Mesenchymal stem cell (in vitro differentiated cells and primary cell): ENCODE results near the gene CFTR.

Source experiments
- DNase-seq: peaks from one replicate; pipeline ENCODE4 v3.0.0-alpha.2; 2013
- H2AFZ ChIP-seq: one replicate; pipeline ENCODE4 v1.6.1; 2013; ENCODE audit warnings: low read depth, mild to moderate bottlenecking, control low read depth, inconsistent platforms, low read length, moderate library complexity
- H2AK5ac ChIP-seq: 2 replicates; pipeline ENCODE4 v1.6.1; 2013; ENCODE audit warnings: low read length, moderate library complexity, mild to moderate bottlenecking, inconsistent platforms; ENCODE audit not compliant: severe bottlenecking
- H2BK120ac ChIP-seq: one replicate; pipeline ENCODE4 v1.6.1; 2013; ENCODE audit warnings: low read depth, mild to moderate bottlenecking, inconsistent platforms, low read length, moderate library complexity
- H2BK12ac ChIP-seq, 2 experiments: one replicate each; pipeline ENCODE4 v1.6.1; 2013; ENCODE audit warnings: inconsistent platforms in 2 of 2, low read length in 2 of 2, mild to moderate bottlenecking in 2 of 2, moderate library complexity in 2 of 2, control low read depth in 1 of 2
- H2BK15ac ChIP-seq: one replicate; pipeline ENCODE4 v1.6.1; 2013; ENCODE audit warnings: mild to moderate bottlenecking, low read depth, inconsistent platforms; ENCODE audit not compliant: poor library complexity, severe bottlenecking
- H2BK5ac ChIP-seq: 2 replicates; pipeline ENCODE4 v1.6.1; 2013; ENCODE audit warnings: low read depth, mild to moderate bottlenecking, low read length, control low read depth, inconsistent platforms; ENCODE audit not compliant: poor library complexity, severe bottlenecking
- H3K14ac ChIP-seq, 2 experiments: one replicate each; pipeline ENCODE4 v1.6.1; 2013; ENCODE audit warnings: inconsistent platforms in 2 of 2, low read length in 2 of 2, control low read depth in 1 of 2, mild to moderate bottlenecking in 1 of 2, moderate library complexity in 1 of 2
- H3K18ac ChIP-seq, 2 experiments: one replicate each; pipeline ENCODE4 v1.6.1; 2013; ENCODE audit warnings: inconsistent platforms in 2 of 2, low read length in 2 of 2, control low read depth in 1 of 2, low read depth in 1 of 2, mild to moderate bottlenecking in 1 of 2
- H3K23ac ChIP-seq, 2 experiments: one replicate each; pipeline ENCODE4 v1.6.1; 2013; ENCODE audit warnings: inconsistent platforms in 2 of 2, low read length in 2 of 2, mild to moderate bottlenecking in 2 of 2, moderate library complexity in 2 of 2, control low read depth in 1 of 2
- H3K27ac ChIP-seq: 2 replicates; pipeline ENCODE4 v1.5.1; 2013; ENCODE audit warnings: mild to moderate bottlenecking, moderate library complexity, low read length, control low read depth, inconsistent platforms; ENCODE audit not compliant: poor library complexity, severe bottlenecking
- H3K27me3 ChIP-seq, 2 experiments: 2 replicates each; pipeline versions ENCODE4 v1.6.1 to v1.7.0; 2013; ENCODE audit warnings: low read length in 2 of 2, mild to moderate bottlenecking in 2 of 2, moderate library complexity in 2 of 2, control low read depth in 1 of 2, inconsistent platforms in 1 of 2; ENCODE audit not compliant: control insufficient read depth in 1 of 2, insufficient read depth in 1 of 2
- H3K36me3 ChIP-seq, 2 experiments: 2 replicates each; pipeline versions ENCODE4 v1.6.1 to v1.7.0; 2013; ENCODE audit warnings: low read length in 2 of 2, control low read depth in 1 of 2, inconsistent platforms in 1 of 2, low read depth in 1 of 2, mild to moderate bottlenecking in 1 of 2; ENCODE audit not compliant: insufficient read depth in 2 of 2, control insufficient read depth in 1 of 2
- H3K4ac ChIP-seq, 2 experiments: one replicate each; pipeline ENCODE4 v1.6.1; 2013; ENCODE audit warnings: inconsistent platforms in 2 of 2, low read length in 2 of 2, mild to moderate bottlenecking in 2 of 2, moderate library complexity in 2 of 2, control low read depth in 1 of 2, low read depth in 1 of 2
- H3K4me1 ChIP-seq: 2 replicates; pipeline ENCODE4 v1.6.1; 2013; ENCODE audit warnings: low read depth, low read length, control low read depth; ENCODE audit not compliant: control insufficient read depth, insufficient read depth
- H3K4me2 ChIP-seq: 2 replicates; pipeline ENCODE4 v1.6.1; 2013; ENCODE audit warnings: low read length, mild to moderate bottlenecking, inconsistent platforms; ENCODE audit not compliant: poor library complexity, severe bottlenecking
- H3K4me3 ChIP-seq, 2 experiments: 2 replicates each; pipeline versions ENCODE4 v1.5.1 to v1.7.0; 2013; ENCODE audit warnings: low read length in 2 of 2, mild to moderate bottlenecking in 2 of 2, control low read depth in 1 of 2, low read depth in 1 of 2; ENCODE audit not compliant: insufficient read depth in 1 of 2
- H3K79me1 ChIP-seq: replicated peaks from 2 replicates; pipeline ENCODE4 v1.6.1; 2013; ENCODE audit warnings: mild to moderate bottlenecking, control low read depth, low read length, inconsistent platforms; ENCODE audit not compliant: poor library complexity, severe bottlenecking
- H3K9ac ChIP-seq: 2 replicates; pipeline ENCODE4 v1.7.0; 2013; ENCODE audit warnings: mild to moderate bottlenecking, low read length, moderate library complexity
- H3K9me3 ChIP-seq: 2 replicates; pipeline ENCODE4 v1.7.0; 2013; ENCODE audit warnings: mild to moderate bottlenecking, low read length; ENCODE audit not compliant: control insufficient read depth
- H4K8ac ChIP-seq: one replicate; pipeline ENCODE4 v1.6.1; 2013; ENCODE audit warnings: inconsistent platforms, mild to moderate bottlenecking, low read length, moderate library complexity
- H4K91ac ChIP-seq: one replicate; pipeline ENCODE4 v1.6.1; 2013; ENCODE audit warnings: mild to moderate bottlenecking, low read length, inconsistent platforms
- WGBS: methylation state at CpG from one replicate; pipeline ENCODE4 v1.1.7; 2013; ENCODE audit warnings: mixed read lengths; 5-methylcytosine and 5-hydroxymethylcytosine counted together

Gene CFTR

DNA sequence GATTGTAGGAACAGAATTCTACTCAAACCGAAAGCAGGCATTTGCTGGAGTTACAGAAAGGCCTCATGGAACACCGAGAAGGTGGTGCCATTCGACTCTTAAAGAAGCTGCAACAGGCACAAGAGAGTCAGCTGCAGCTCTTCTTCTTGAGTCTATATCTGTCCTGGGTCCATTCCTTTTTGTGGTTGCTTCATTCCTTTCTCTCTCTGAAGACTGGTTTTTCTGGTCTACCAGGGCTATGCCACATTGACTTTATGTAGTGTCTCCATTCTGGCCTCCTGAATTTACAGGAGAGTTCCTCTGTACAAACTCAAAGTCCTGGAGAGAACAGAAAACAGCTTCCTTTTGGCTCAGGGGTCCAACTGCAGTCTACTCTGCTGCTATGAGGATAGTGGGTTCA lies 132.8 kb downstream of the CFTR start:
- no peak for DNase-seq
- Histone ChIP-seq H3K36me3 (no peaks in the 10 kb centered on the region), H3K79me1 (no peaks in the 10 kb centered on the region), H3K14ac (no peak overlapping the region), H3K4ac (no peak overlapping the region), H2BK15ac (no peak overlapping the region), H3K4me3 (no peak overlapping the region), H3K27me3 (no peaks in the 10 kb centered on the region), H3K23ac (no peak overlapping the region), H4K91ac (no peak overlapping the region), H2AK5ac (no peak overlapping the region), H4K8ac (no peak overlapping the region), H2BK12ac (no peak overlapping the region), H3K9ac (no peak overlapping the region), H3K4me1 (no peaks in the 10 kb centered on the region), H2BK120ac (no peak overlapping the region), H3K4me2 (no peak overlapping the region), H3K18ac (no peak overlapping the region), H2BK5ac (no peak overlapping the region), H2AFZ (no peak overlapping the region), H3K9me3 (no peaks in the 10 kb centered on the region), H3K27ac (no peak overlapping the region)
- WGBS, result 93% methylated on average over 3 of the region's 3 CpGs

DNA sequence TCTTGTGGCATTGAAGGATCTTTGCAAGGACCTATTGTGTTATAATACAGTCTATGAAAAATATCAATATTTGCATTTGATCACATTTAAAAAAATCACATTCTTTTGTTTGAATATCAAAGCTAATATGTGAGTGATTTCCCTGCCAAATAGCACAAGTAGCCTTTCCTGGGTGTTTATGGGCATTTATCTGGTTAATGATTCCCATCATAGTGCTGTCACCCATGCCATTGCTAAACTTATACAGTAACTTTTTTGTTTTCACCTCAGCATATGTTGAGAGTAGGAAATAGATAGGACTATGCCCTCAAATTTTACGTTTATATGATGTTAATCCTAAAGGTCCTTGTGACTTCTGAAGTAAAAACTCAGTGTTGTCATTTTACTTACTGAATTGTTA lies 136.9 kb downstream of the CFTR start:
- no peak overlapping the region for H2AK5ac ChIP-seq
- no peak overlapping the region for H3K14ac ChIP-seq
- no peaks in the 10 kb centered on the region for H3K9me3 ChIP-seq
- no peak overlapping the region for H4K91ac ChIP-seq
- H3K23ac ChIP-seq, result no peak overlapping the region
- H3K36me3 ChIP-seq, result no peaks in the 10 kb centered on the region
- H2BK120ac ChIP-seq, result no peak overlapping the region
- H3K4ac ChIP-seq, result no peak overlapping the region
- H3K4me2 ChIP-seq, result no peak overlapping the region
- no peak overlapping the region for H2BK15ac ChIP-seq
- H3K27me3 ChIP-seq, result no peaks in the 10 kb centered on the region
- no peaks in the 10 kb centered on the region for H3K4me1 ChIP-seq
- H4K8ac ChIP-seq, result no peak overlapping the region
- no peak overlapping the region for H3K18ac ChIP-seq
- H3K79me1 ChIP-seq, result no peaks in the 10 kb centered on the region
- H2BK12ac ChIP-seq, result no peak overlapping the region
- 67% methylated on average over 1 of the region's 1 CpG for WGBS
- no peak overlapping the region for H3K27ac ChIP-seq
- no peak overlapping the region for H2BK5ac ChIP-seq
- no peak overlapping the region for H3K4me3 ChIP-seq
- no peak overlapping the region for H2AFZ ChIP-seq
- no peak overlapping the region for H3K9ac ChIP-seq
- DNase-seq, result no peak

DNA sequence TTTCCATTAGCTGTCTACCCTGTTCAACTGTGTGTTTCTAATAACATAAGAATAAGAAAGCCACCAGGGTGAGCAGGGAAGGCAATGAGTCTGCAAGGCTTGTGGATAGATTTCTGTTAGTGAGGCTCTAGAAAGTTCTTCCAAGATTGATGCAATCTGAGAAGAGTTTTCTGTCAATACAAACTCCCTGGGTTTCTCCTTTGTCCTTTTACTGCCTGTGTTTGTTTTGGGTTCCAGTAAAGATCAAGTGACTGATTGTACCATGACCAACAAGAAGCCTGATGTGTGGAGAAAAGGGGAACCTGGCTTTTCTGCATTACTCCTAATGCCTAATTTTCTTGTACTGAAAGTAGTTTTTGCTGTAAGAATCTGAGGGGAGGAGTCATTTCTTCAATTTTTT lies 139.9 kb downstream of the CFTR start:
- Histone ChIP-seq H2BK12ac (no peak overlapping the region), H3K27me3 (no peaks in the 10 kb centered on the region), H3K4me1 (no peaks in the 10 kb centered on the region), H3K36me3 (no peaks in the 10 kb centered on the region), H3K79me1 (no peaks in the 10 kb centered on the region), H3K23ac (no peak overlapping the region), H4K8ac (no peak overlapping the region), H3K14ac (no peak overlapping the region), H4K91ac (no peak overlapping the region), H2BK5ac (no peak overlapping the region), H2AFZ (no peak overlapping the region), H2BK120ac (no peak overlapping the region), H3K4ac (no peak overlapping the region), H2BK15ac (no peak overlapping the region), H2AK5ac (no peak overlapping the region), H3K9me3 (no peaks in the 10 kb centered on the region), H3K18ac (no peak overlapping the region), H3K4me3 (no peak overlapping the region), H3K9ac (no peak overlapping the region), H3K27ac (no peak overlapping the region), H3K4me2 (no peak overlapping the region)
- DNase-seq, result peak; percentile 5

DNA sequence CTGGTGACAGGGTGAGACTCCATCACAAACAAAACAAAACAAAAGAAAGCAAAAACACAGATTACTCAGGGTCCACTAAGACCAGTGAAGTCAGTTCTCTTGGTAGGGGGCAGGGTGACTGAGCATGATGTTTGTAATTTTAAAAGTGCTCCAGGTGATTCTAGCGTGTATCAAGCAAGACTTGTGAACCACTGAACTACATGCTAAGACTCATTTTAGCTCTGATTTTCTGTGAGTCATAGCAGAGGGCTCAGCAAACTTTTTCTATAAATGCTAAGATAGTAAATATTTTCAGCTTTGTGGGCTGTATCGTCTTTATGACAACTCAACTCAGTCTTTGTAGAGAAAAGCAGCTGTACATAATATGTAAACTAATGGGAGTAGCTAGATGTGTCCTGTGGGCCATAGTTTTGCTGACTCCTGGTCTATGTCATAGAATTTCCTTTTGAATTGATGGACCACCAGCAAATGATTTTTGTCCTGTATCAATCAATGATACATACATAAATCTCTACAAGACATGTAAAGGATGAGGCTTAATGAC lies 141.3 kb downstream of the CFTR start:
- Histone ChIP-seq H2BK12ac (no peak overlapping the region), H3K79me1 (no peaks in the 10 kb centered on the region), H3K36me3 (no peaks in the 10 kb centered on the region), H3K27me3 (no peaks in the 10 kb centered on the region), H3K4me1 (no peaks in the 10 kb centered on the region), H3K9me3 (no peaks in the 10 kb centered on the region), H3K27ac (no peak overlapping the region), H3K4me3 (no peak overlapping the region), H3K4me2 (no peak overlapping the region), H3K23ac (no peak overlapping the region), H2AFZ (no peak overlapping the region), H3K4ac (no peak overlapping the region), H2BK5ac (no peak overlapping the region), H3K9ac (no peak overlapping the region), H4K91ac (no peak overlapping the region), H4K8ac (no peak overlapping the region), H2AK5ac (no peak overlapping the region), H3K14ac (peak overlapping the region in 1 of 2 experiments; percentile 29), H3K18ac (peak overlapping the region in 1 of 2 experiments; percentile 24), H2BK15ac (no peak overlapping the region), H2BK120ac (no peak overlapping the region)
- WGBS, result 89% methylated on average over 2 of the region's 2 CpGs
- no peak for DNase-seq
